H1 (cell line): ENCODE data around the gene LMX1B. TPM values are rescaled to one million over a fixed set of nuclear protein-coding genes. Genes with fewer than 3 reads are reported as not detected.
A peak's percentile ranks its signal among the peaks of the same experiment; 100 is the strongest.

Experiments
- CTCF ChIA-PET: fragments of 300-600 bp; sonication (Branson Sonifier 250); formaldehyde crosslinking; loops from one replicate; lab custom pipeline; 2021; ENCODE audit not compliant: partially characterized antibody; lab: Charles Lee
- POLR2A ChIA-PET: fragments of 300-600 bp; sonication (Branson Sonifier 250); formaldehyde crosslinking; loops from one replicate; lab custom pipeline; 2021; ENCODE audit warnings: inconsistent platforms; ENCODE audit not compliant: partially characterized antibody; lab: Charles Lee
- DNase-seq, 2 experiments: peaks; one replicate each; pipeline versions ENCODE4 v3.0.0 to v3.0.0-alpha.2; 2010 to 2022; ENCODE audit warnings: low spot score in 2 of 2, low read depth in 1 of 2, mixed read lengths in 1 of 2
- FAIRE-seq: peaks from 2 replicates; lab custom pipeline; 2011; peaks lifted over from hg19 to GRCh38; lab: Jason Lieb, UNC
- H2AFZ ChIP-seq: 2 replicates; pipeline ENCODE4 v1.8.1; 2012; ENCODE audit warnings: low read length, inconsistent platforms
- H2AK5ac ChIP-seq: 2 replicates; pipeline ENCODE4 v1.6.1; 2013; ENCODE audit warnings: low read depth, low read length
- H2BK120ac ChIP-seq: replicated peaks from 2 replicates; pipeline ENCODE3; 2013; ENCODE audit warnings: low read depth, low read length, inconsistent platforms
- H2BK12ac ChIP-seq: 2 replicates; pipeline ENCODE4 v1.6.1; 2013; ENCODE audit warnings: low read depth, low read length
- H2BK15ac ChIP-seq: 2 replicates; pipeline ENCODE4 v1.6.1; 2013; ENCODE audit warnings: low read length
- H2BK20ac ChIP-seq: 2 replicates; pipeline ENCODE4 v1.6.1; 2013; ENCODE audit warnings: low read length
- H2BK5ac ChIP-seq: 2 replicates; pipeline ENCODE4 v1.6.1; 2013; ENCODE audit warnings: low read depth, low read length
- H3K14ac ChIP-seq: 2 replicates; pipeline ENCODE4 v1.6.1; 2013; ENCODE audit warnings: inconsistent platforms; ENCODE audit not compliant: insufficient read length
- H3K18ac ChIP-seq: 2 replicates; pipeline ENCODE4 v1.6.1; 2013; ENCODE audit warnings: low read length; ENCODE audit errors: extremely low read depth
- H3K23ac ChIP-seq: 2 replicates; pipeline ENCODE4 v1.6.1; 2013; ENCODE audit warnings: inconsistent platforms; ENCODE audit not compliant: insufficient read length
- H3K23me2 ChIP-seq: 2 replicates; pipeline ENCODE4 v1.6.1; 2013; ENCODE audit warnings: low read depth, low read length
- H3K27ac ChIP-seq: 2 replicates; pipeline ENCODE4 v1.6.1; 2011; ENCODE audit warnings: low read depth, low read length, inconsistent platforms
- H3K27me3 ChIP-seq, 4 experiments: replicated peaks in 1 of 4; 1 replicate in 1 of 4; 2 replicates in 3 of 4; pipeline versions ENCODE4 v1.6.1 to v1.8.1; 2011 to 2013; ENCODE audit warnings: low read length in 3 of 4, mild to moderate bottlenecking in 3 of 4, inconsistent platforms in 2 of 4, mixed read lengths in 2 of 4, moderate library complexity in 1 of 4; ENCODE audit not compliant: control insufficient read depth in 3 of 4, insufficient read depth in 3 of 4; ENCODE audit errors: extremely low read depth in 1 of 4
- H3K36me3 ChIP-seq, 4 experiments: 2 replicates each; pipeline versions ENCODE4 v1.6.1 to v1.8.1; 2011 to 2013; ENCODE audit warnings: mild to moderate bottlenecking in 4 of 4, low read length in 3 of 4, moderate library complexity in 2 of 4, control low read depth in 1 of 4, inconsistent platforms in 1 of 4; ENCODE audit not compliant: insufficient read depth in 4 of 4, control insufficient read depth in 2 of 4
- H3K4ac ChIP-seq: replicated peaks from 2 replicates; pipeline ENCODE3; 2013; ENCODE audit warnings: low read length, low read depth, mixed read lengths, inconsistent platforms; ENCODE audit not compliant: insufficient read length
- H3K4me1 ChIP-seq, 4 experiments: replicated peaks in 1 of 4; 1 replicate in 1 of 4; 2 replicates in 3 of 4; pipeline versions ENCODE4 v1.6.1 to v1.8.1; 2011 to 2013; ENCODE audit warnings: low read length in 3 of 4, inconsistent platforms in 2 of 4, mixed read lengths in 1 of 4; ENCODE audit not compliant: insufficient read depth in 4 of 4, control insufficient read depth in 3 of 4
- H3K4me2 ChIP-seq, 2 experiments: 2 replicates each; pipeline versions ENCODE4 v1.6.1 to v1.8.1; 2011 to 2013; ENCODE audit warnings: low read depth in 2 of 2, low read length in 2 of 2, control low read depth in 1 of 2, inconsistent platforms in 1 of 2, mild to moderate bottlenecking in 1 of 2; ENCODE audit not compliant: insufficient read depth in 1 of 2
- H3K4me3 ChIP-seq, 4 experiments: fragments of 200-600, 300-600 bp in 1 of 4; sonication (generic), shearing (Covaris generic), sonication (Bioruptor Twin) in 1 of 4; 2 replicates each; pipeline versions ENCODE4 v1.5.1 to v1.8.1; 2011 to 2016; ENCODE audit warnings: low read length in 4 of 4, low read depth in 3 of 4, control low read depth in 2 of 4, inconsistent platforms in 2 of 4, mild to moderate bottlenecking in 2 of 4, mixed read lengths in 1 of 4, moderate library complexity in 1 of 4; ENCODE audit not compliant: insufficient read depth in 2 of 4; ENCODE audit errors: extremely low read depth in 1 of 4
- H3K56ac ChIP-seq: replicated peaks from 2 replicates; pipeline ENCODE3; 2013; ENCODE audit warnings: low read depth, mild to moderate bottlenecking, mixed read lengths, low read length, inconsistent platforms; ENCODE audit not compliant: insufficient read length
- H3K79me1 ChIP-seq: 2 replicates; pipeline ENCODE4 v1.6.1; 2013; ENCODE audit warnings: low read depth, low read length, control low read depth
- H3K79me2 ChIP-seq, 2 experiments: 2 replicates each; pipeline versions ENCODE4 v1.6.1 to v1.8.1; 2012 to 2013; ENCODE audit warnings: low read length in 2 of 2, mild to moderate bottlenecking in 2 of 2, inconsistent platforms in 1 of 2; ENCODE audit not compliant: insufficient read depth in 2 of 2, control insufficient read depth in 1 of 2
- H3K9ac ChIP-seq, 4 experiments: replicated peaks in 1 of 4; 1 replicate in 1 of 4; 2 replicates in 3 of 4; pipeline versions ENCODE4 v1.6.1 to v1.8.1; 2011 to 2013; ENCODE audit warnings: low read depth in 3 of 4, low read length in 3 of 4, control low read depth in 2 of 4, mild to moderate bottlenecking in 2 of 4, moderate library complexity in 2 of 4, inconsistent platforms in 1 of 4; ENCODE audit errors: extremely low read depth in 1 of 4
- H3K9me3 ChIP-seq, 2 experiments: 2 replicates each; pipeline versions ENCODE4 v1.6.1 to v1.8.1; 2012 to 2013; ENCODE audit warnings: mild to moderate bottlenecking in 2 of 2, moderate library complexity in 2 of 2, control low read depth in 1 of 2, inconsistent platforms in 1 of 2, low read depth in 1 of 2, low read length in 1 of 2, mixed read lengths in 1 of 2; ENCODE audit not compliant: insufficient read depth in 2 of 2
- H4K20me1 ChIP-seq, 2 experiments: replicated peaks in 1 of 2; 2 replicates each; pipeline versions ENCODE3 to v1.8.1; 2011 to 2013; ENCODE audit warnings: inconsistent platforms in 2 of 2, low read length in 2 of 2, mild to moderate bottlenecking in 1 of 2; ENCODE audit not compliant: insufficient read depth in 2 of 2, control insufficient read depth in 1 of 2
- H4K5ac ChIP-seq: 2 replicates; pipeline ENCODE4 v1.6.1; 2013; ENCODE audit warnings: low read length, low read depth, mixed read lengths, inconsistent platforms; ENCODE audit not compliant: insufficient read length
- H4K8ac ChIP-seq: 2 replicates; pipeline ENCODE4 v1.8.0; 2013; ENCODE audit warnings: mild to moderate bottlenecking, moderate library complexity, low read length, inconsistent platforms; ENCODE audit not compliant: insufficient read depth; ENCODE audit errors: extremely low read depth
- H4K91ac ChIP-seq: replicated peaks from 2 replicates; pipeline ENCODE3; 2013; ENCODE audit warnings: low read length, mixed read lengths, inconsistent platforms; ENCODE audit not compliant: insufficient read length
- BRCA1 ChIP-seq: IDR thresholded peaks from 2 replicates; pipeline ENCODE4 v1.6.1; 2012; ENCODE audit warnings: low read depth, low read length, improper control_type of control experiment
- CBX8 ChIP-seq: fragments of 300-800, 300-1000 bp; sonication (generic); IDR thresholded peaks from 2 replicates; pipeline ENCODE4 v1.7.1; 2016; ENCODE audit warnings: low read depth, low read length, borderline replicate concordance
- CHD2 ChIP-seq: IDR thresholded peaks from 2 replicates; pipeline ENCODE4 v1.6.1; 2012; ENCODE audit warnings: low read length, improper control_type of control experiment
- WGBS, 2 experiments: shearing (Covaris generic) in 1 of 2; methylation state at CpG; one replicate each; pipeline versions ENCODE4 v1.1.6 to v1.1.7; 2013 to 2015; ENCODE audit warnings: low lambda C conversion rate in 2 of 2, mixed read lengths in 2 of 2, inconsistent platforms in 1 of 2, low coverage in 1 of 2, missing lambda C conversion rate in 1 of 2; ENCODE audit not compliant: insufficient replicate concordance in 2 of 2, insufficient coverage in 1 of 2, insufficient read length in 1 of 2; ENCODE audit errors: extremely low coverage in 1 of 2, missing lambda C conversion rate in 1 of 2; 5-methylcytosine and 5-hydroxymethylcytosine counted together
- polyA plus RNA-seq, 7 experiments: library from polyadenylated mRNA; depleted of rRNA in 3 of 7; stranded (reverse) in 5 of 7; unstranded in 2 of 7; fragments of >200 nt in 5 of 7; fragments of 200-250 nt in 2 of 7; gene quantifications; 1 replicate in 5 of 7; 2 replicates in 1 of 7; 4 replicates in 1 of 7; pipeline versions ENCODE4 v1.2.1 to v1.2.3, GENCODE V29; 2011 to 2013; ENCODE audit warnings: missing spikeins in 2 of 7, mixed read lengths in 2 of 7
- total RNA-seq: library from RNA; stranded (reverse); fragmentation: NEBNext Ultra II Directional; extraction: Animal tissue kit (Norgen Biotek cat#: 25700); gene quantifications from 2 replicates; pipeline ENCODE4 v1.2.1, GENCODE V29; 2021

Gene LMX1B
- total and polyA plus RNA-seq, 2 of the 8 experiments (the other 6 are each of a cell fraction or from before 2014, with no cell fraction given) = 0.09 to 0.37 TPM

DNA sequence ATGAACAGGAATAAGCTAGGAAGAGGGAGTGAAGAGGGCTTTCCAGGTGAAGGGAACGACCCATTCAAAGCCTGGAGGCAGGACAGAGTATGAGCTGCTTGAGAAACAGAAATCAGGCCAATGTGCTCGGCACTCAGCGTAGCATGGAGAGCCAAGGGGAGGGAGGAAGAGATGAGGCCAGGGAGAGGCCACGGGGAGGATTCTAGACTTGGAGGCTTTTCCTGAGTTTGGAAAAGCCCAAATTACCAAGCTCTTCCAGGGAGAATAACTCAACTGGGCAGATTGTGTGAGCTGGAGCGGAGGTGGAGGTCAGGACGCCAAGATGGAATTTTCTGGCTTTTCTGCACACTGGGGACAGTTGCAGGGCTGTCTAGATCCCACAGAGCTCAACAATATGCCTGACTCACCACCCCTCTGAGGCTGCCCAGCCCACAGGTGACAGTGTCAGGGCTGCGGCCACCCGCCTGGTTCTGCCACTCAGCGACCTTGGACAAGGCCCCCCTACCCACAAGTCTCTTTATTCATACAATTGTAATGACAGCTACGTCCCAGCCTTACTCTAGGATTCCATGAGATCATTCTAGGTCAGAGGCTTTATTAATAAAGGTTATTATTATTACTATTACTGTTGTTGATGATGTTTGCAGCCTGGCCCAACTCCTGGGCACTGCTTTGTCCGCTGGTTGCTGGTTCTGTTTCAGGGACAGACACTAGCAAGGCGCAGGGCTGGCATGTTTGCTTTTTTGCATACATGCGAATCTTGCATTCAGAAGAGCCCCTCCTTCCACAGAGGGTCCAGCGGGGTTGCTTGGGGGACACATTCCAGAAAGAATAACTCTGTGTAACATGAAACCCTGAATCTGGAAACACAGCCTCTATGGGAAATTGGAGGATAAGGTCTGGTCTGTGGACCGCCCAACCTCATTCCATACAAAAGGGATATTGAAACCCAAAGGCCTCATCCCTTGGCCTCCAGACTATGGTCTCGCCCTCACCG lies 9.4 kb upstream of the LMX1B start:
- H3K23me2 ChIP-seq = no peaks in the 10 kb centered on the region

More for the DNA sequence above, 9.4 kb upstream of the LMX1B start:
- Histone ChIP-seq H2BK5ac (no peak overlapping the region), H4K91ac (no peak overlapping the region), H3K23ac (no peak overlapping the region), H4K8ac (no peak overlapping the region), H2BK20ac (no peak overlapping the region), H4K20me1 (peaks cover 0 to 2% of the 10 kb centered on the region in 2 experiments), H3K4me3 (no peak overlapping the region), H3K4me1 (peaks cover 0 to under 1% (median 0%) of the 10 kb centered on the region in 4 experiments; a peak in 1 of 7 replicates), H2BK12ac (0 out of 2 replicates have a peak overlapping the region, but pooled peaks have one; percentile 17), H3K4me2 (no peak overlapping the region), H3K27ac (no peak overlapping the region), H2BK120ac (no peak overlapping the region), H4K5ac (no peak overlapping the region), H3K79me2 (no peaks in the 10 kb centered on the region), H3K79me1 (no peaks in the 10 kb centered on the region), H3K14ac (no peak overlapping the region), H3K27me3 (peaks cover 9 to 29% (median 21%) of the 10 kb centered on the region in 4 experiments), H3K9ac (no peak overlapping the region), H3K18ac (no peak overlapping the region), H3K56ac (no peak overlapping the region), H2BK15ac (no peak overlapping the region), H2AK5ac (no peak overlapping the region), H3K9me3 (no peaks in the 10 kb centered on the region), H3K4ac (no peak overlapping the region), H3K36me3 (no peaks in the 10 kb centered on the region), H2AFZ (no peak overlapping the region)
- FAIRE-seq (no peak), DNase-seq (no peak)
- CTCF ChIA-PET = interaction anchor here (0.7 to 3.0 kb wide), 13 partner anchors 10 to 176 kb away, joined by 3 to 21 read pairs (median 4); no protein-coding TSS in a partner anchor
- WGBS, 2 experiments = 93% methylated on average over 17 of the region's 17 CpGs; no CpG with 5 or more reads in 1 of the 2 experiments
- POLR2A ChIA-PET = interaction anchor here (0.7 kb wide), 1 partner anchor 126 kb away, joined by 3 read pairs; no protein-coding TSS in a partner anchor
- no peak for TF ChIP-seq CHD2
- TF ChIP-seq CBX8 = no peak
- TF ChIP-seq BRCA1 = no peak
- TF ChIP-seq, all 59 proteins: peak for 0
